ENCODE results near the gene TTLL11. TPM values are rescaled to one million over a fixed set of nuclear protein-coding genes. Genes with fewer than 3 reads are reported as not detected.

Gene TTLL11
- total and polyA plus RNA-seq, 2 of the 8 experiments (the other 6 are each of a cell fraction or from before 2014, with no cell fraction given) = 0.56 to 0.80 TPM

DNA sequence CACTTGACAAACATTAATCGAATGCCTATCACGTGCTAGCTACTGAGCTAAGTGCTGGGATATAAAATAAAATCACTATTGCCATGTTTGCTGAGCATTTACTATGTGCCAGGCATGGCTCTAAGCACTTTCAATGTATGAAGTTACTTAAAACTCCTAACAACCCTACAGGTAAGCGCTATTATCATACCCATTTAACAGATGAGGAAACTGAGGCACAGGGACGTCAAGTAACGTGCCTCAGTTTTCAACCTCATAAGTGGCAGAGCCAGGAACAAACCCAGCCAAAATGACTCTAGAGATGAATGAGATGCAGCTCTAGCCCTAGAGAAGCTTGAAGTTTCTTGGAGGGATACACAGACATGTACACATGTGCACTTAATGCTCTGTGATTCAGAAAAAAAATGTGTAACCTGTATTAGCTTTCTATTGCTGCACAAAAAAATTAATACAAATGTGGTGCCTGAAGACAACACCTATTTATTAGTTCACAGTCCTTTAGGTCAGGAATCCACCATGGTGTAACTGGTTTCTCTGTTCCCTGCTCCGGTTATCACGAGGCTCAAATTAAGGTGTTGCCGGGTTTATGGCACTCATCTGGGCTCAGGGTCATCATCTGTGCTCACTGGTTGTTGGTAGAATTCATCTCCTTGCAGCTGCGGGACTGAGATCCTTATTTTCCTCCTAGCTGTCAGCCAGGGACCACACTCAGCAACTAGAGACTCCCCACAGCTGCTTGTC is 33.7 kb downstream of the TTLL11 start (continued):
- TF ChIP-seq CHD7 (IDR thresholded peaks at IDR 0.05; ENCODE audit: insufficient replicate concordance, low read length) (no peak), ATF3 (IDR thresholded peaks at IDR 0.05; ENCODE audit: insufficient read depth, low read depth, low read length) (no peak), SRF (IDR thresholded peaks at IDR 0.05; ENCODE audit: low read depth, low read length) (no peak), CBX8 (IDR thresholded peaks at IDR 0.05; ENCODE audit: borderline replicate concordance, low read depth, low read length) (no peak), GABPA (IDR thresholded peaks at IDR 0.05; ENCODE audit: borderline replicate concordance, insufficient read depth, low read length) (no peak), HDAC6 (IDR thresholded peaks at IDR 0.05; ENCODE audit: low read depth, low read length) (no peak), TAF1 (IDR thresholded peaks at IDR 0.05; ENCODE audit: low read depth, low read length) (no peak), SP4 (IDR thresholded peaks at IDR 0.05; ENCODE audit: low read length) (no peak)
- TF ChIP-seq, protein P1, sequence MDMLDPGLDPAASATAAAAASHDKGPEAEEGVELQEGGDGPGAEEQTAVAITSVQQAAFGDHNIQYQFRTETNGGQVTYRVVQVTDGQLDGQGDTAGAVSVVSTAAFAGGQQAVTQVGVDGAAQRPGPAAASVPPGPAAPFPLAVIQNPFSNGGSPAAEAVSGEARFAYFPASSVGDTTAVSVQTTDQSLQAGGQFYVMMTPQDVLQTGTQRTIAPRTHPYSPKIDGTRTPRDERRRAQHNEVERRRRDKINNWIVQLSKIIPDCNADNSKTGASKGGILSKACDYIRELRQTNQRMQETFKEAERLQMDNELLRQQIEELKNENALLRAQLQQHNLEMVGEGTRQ (IDR thresholded peaks at IDR 0.05; ENCODE audit: low read length) = no peak

Data from H1 (cell line).